Caco-2 (cell line): ENCODE results near the gene SHMT1. TPM values are rescaled to one million over a fixed set of nuclear protein-coding genes. Genes with fewer than 3 reads are reported as not detected.

Experiments
- BruUV-seq: library from RNA; stranded (reverse); fragments of 400-500 nt; replicated peaks from 2 replicates; lab custom pipeline; 2021; lab: Mats Ljungman, UMichigan
- CTCF ChIA-PET: fragments of 300-600 bp; sonication (Branson Sonifier 250); formaldehyde crosslinking; loops from one replicate; lab custom pipeline; 2022; ENCODE audit warnings: antibody characterized with exemption; lab: Charles Lee
- POLR2A ChIA-PET: fragments of 300-600 bp; sonication (Branson Sonifier 250); formaldehyde crosslinking; loops from one replicate; lab custom pipeline; 2022; ENCODE audit warnings: antibody characterized with exemption; lab: Charles Lee
- DNase-seq, 2 experiments: peaks; one replicate each; pipeline versions ENCODE4 v3.0.0 to v3.0.0-alpha.2; 2020 to 2022
- H3K27me3 ChIP-seq: replicated peaks from 2 replicates; pipeline ENCODE4 v1.6.0; 2011; ENCODE audit warnings: low read length; ENCODE audit not compliant: control insufficient read depth, insufficient read depth
- H3K36me3 ChIP-seq: 2 replicates; pipeline ENCODE4 v1.5.1; 2011; ENCODE audit warnings: low read length; ENCODE audit not compliant: control insufficient read depth, insufficient read depth
- H3K4me1 ChIP-seq: fragments of 250-450 bp; sonication (Bioruptor Pico); 2 replicates; pipeline ENCODE4 v1.5.1; 2020; ENCODE audit warnings: mild to moderate bottlenecking
- H3K4me3 ChIP-seq: 2 replicates; pipeline ENCODE4 v1.5.1; 2011; ENCODE audit warnings: low read depth, mild to moderate bottlenecking, control low read depth, low read length
- H3K9me3 ChIP-seq: fragments of 250-450 bp; sonication (Bioruptor Pico); 2 replicates; pipeline ENCODE4 v1.5.1; 2020; ENCODE audit warnings: mild to moderate bottlenecking, moderate library complexity
- H3K27ac Mint-ChIP-seq: one replicate; pipeline ENCODE4 v1.8.0; 2022; ENCODE audit warnings: mixed read lengths; ENCODE audit not compliant: unreplicated experiment
- H3K27me3 Mint-ChIP-seq: one replicate; pipeline ENCODE4 v1.8.0; 2022; ENCODE audit warnings: mixed read lengths; ENCODE audit not compliant: insufficient read depth, unreplicated experiment
- H3K36me3 Mint-ChIP-seq: one replicate; pipeline ENCODE4 v1.8.0; 2022; ENCODE audit warnings: mild to moderate bottlenecking, mixed read lengths; ENCODE audit not compliant: insufficient read depth, unreplicated experiment
- H3K4me1 Mint-ChIP-seq: one replicate; pipeline ENCODE4 v1.8.0; 2022; ENCODE audit warnings: low read depth, mixed read lengths; ENCODE audit not compliant: unreplicated experiment
- H3K4me3 Mint-ChIP-seq: one replicate; pipeline ENCODE4 v1.8.0; 2022; ENCODE audit warnings: mild to moderate bottlenecking, moderate library complexity, mixed read lengths; ENCODE audit not compliant: unreplicated experiment
- H3K9me3 Mint-ChIP-seq: one replicate; pipeline ENCODE4 v1.8.0; 2022; ENCODE audit warnings: mixed read lengths; ENCODE audit not compliant: unreplicated experiment
- CTCF ChIP-seq, 2 experiments: fragments of 200-600 bp in 1 of 2; IDR thresholded peaks; 1 replicate in 1 of 2; 2 replicates in 1 of 2; pipeline versions ENCODE4 v1.5.1 to v1.8.0; 2011 to 2022; ENCODE audit warnings: antibody characterized with exemption in 1 of 2, control low read depth in 1 of 2, inconsistent platforms in 1 of 2, low read depth in 1 of 2, low read length in 1 of 2, mild to moderate bottlenecking in 1 of 2, moderate library complexity in 1 of 2; ENCODE audit not compliant: insufficient read depth in 1 of 2, severe bottlenecking in 1 of 2, unreplicated experiment in 1 of 2
- intact Hi-C: fragments of 100-400 bp; cut with micrococcal nuclease; formaldehyde crosslinking; loops from one replicate; pipeline ENCODE4 v1.10.0; 2022; ENCODE audit not compliant: unreplicated experiment
- total RNA-seq: library from RNA; stranded (reverse); gene quantifications from 2 replicates; pipeline ENCODE4 v1.2.3, GENCODE V29; 2022

Gene SHMT1
- total RNA-seq, 1 experiment from 2014 or later, result 72.4 TPM

GRCh38 chr17:18323007-18323406 is 40.3 kb downstream of the SHMT1 start:
- no peak overlapping the region for H3K4me3 ChIP-seq
- H3K4me1 ChIP-seq, result no peaks in the 10 kb centered on the region
- H3K27ac Mint-ChIP-seq, result no peak overlapping the region
- no peaks in the 10 kb centered on the region for H3K27me3 Mint-ChIP-seq
- intact Hi-C loops, result no loop called here
- no peak for DNase-seq
- TF ChIP-seq CTCF (IDR thresholded peaks at IDR 0.05; ENCODE audit: insufficient read depth in 1 of 2, low read depth in 1 of 2, low read length in 1 of 2, severe bottlenecking in 1 of 2, unreplicated experiment in 1 of 2), result no peak
- peaks cover 70% of the 10 kb centered on the region for H3K36me3 Mint-ChIP-seq
- H3K9me3 Mint-ChIP-seq, result no peaks in the 10 kb centered on the region
- ChIA-PET CTCF (no interaction called here), POLR2A (interaction anchor here (0.6 kb wide), 1 partner anchor 8 kb away, joined by 3 read pairs; the partner anchor contains the start of gene TOP3A)
- no peaks in the 10 kb centered on the region for H3K27me3 ChIP-seq
- H3K4me1 Mint-ChIP-seq, result peaks cover 7% of the 10 kb centered on the region
- no TSS peak for BruUV-seq
- H3K9me3 ChIP-seq, result no peaks in the 10 kb centered on the region
- H3K4me3 Mint-ChIP-seq, result no peak overlapping the region
- H3K36me3 ChIP-seq, result peaks cover 9% of the 10 kb centered on the region

- Mint-ChIP-seq H3K9me3 (no peaks in the 10 kb centered on the region), H3K36me3 (peaks cover 69% of the 10 kb centered on the region), H3K27ac (no peak overlapping the region), H3K27me3 (no peaks in the 10 kb centered on the region), H3K4me3 (no peak overlapping the region), H3K4me1 (peaks cover 7% of the 10 kb centered on the region)
- TF ChIP-seq CTCF (IDR thresholded peaks at IDR 0.05; ENCODE audit: insufficient read depth in 1 of 2, low read depth in 1 of 2, low read length in 1 of 2, severe bottlenecking in 1 of 2, unreplicated experiment in 1 of 2), result no peak
- intact Hi-C loops, result no loop called here
- H3K36me3 ChIP-seq, result peaks cover 9% of the 10 kb centered on the region
- no peak for DNase-seq
- H3K4me3 ChIP-seq, result no peak overlapping the region
- CTCF ChIA-PET, result no interaction called here
- POLR2A ChIA-PET, result interaction anchor here (0.6 kb wide), 1 partner anchor 8 kb away, joined by 3 read pairs; the partner anchor contains the start of gene TOP3A
- no peaks in the 10 kb centered on the region for H3K4me1 ChIP-seq
- BruUV-seq, result no TSS peak
- no peaks in the 10 kb centered on the region for H3K9me3 ChIP-seq
- no peaks in the 10 kb centered on the region for H3K27me3 ChIP-seq
These were observed 40.8 kb downstream of the SHMT1 start for GRCh38 chr17:18322522-18322921.

GRCh38 chr17:18321309-18321708 is 42.0 kb downstream of the SHMT1 start:
- Histone ChIP-seq H3K4me1 (peaks cover 3% of the 10 kb centered on the region), H3K36me3 (peaks cover 9% of the 10 kb centered on the region), H3K27me3 (no peaks in the 10 kb centered on the region), H3K4me3 (no peak overlapping the region), H3K9me3 (no peaks in the 10 kb centered on the region)
- ChIA-PET POLR2A (no interaction called here), CTCF (no interaction called here)
- Mint-ChIP-seq H3K4me3 (no peak overlapping the region), H3K27me3 (no peaks in the 10 kb centered on the region), H3K9me3 (no peaks in the 10 kb centered on the region), H3K36me3 (peaks cover 66% of the 10 kb centered on the region), H3K27ac (no peak overlapping the region), H3K4me1 (peaks cover 7% of the 10 kb centered on the region)
- TF ChIP-seq CTCF (IDR thresholded peaks at IDR 0.05; ENCODE audit: insufficient read depth in 1 of 2, low read depth in 1 of 2, low read length in 1 of 2, severe bottlenecking in 1 of 2, unreplicated experiment in 1 of 2), result no peak
- no peak for DNase-seq
- intact Hi-C loops, result no loop called here
- BruUV-seq, result no TSS peak
